ENCODE results near the gene MDGA2.

Gene MDGA2

DNA sequence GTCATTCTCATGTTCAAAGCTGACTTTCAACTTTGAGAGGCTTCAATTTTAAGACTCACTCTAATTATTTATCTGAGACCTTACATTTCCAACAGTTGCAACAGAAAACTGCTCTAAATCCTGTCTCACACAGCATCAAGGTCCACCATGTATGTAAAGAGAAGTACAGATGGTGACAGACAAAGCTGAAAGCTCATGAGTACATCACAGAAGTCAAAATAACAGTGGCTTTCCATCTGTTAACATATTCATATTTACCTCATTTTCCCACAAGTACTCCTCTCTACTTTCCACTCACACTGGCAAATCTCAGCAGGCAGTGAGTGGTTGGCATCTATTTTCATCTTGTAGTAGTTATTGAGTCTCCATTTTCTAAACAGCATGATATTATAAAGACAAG, 192.0 kb downstream of the MDGA2 start:
- no peak for DNase-seq

DNA sequence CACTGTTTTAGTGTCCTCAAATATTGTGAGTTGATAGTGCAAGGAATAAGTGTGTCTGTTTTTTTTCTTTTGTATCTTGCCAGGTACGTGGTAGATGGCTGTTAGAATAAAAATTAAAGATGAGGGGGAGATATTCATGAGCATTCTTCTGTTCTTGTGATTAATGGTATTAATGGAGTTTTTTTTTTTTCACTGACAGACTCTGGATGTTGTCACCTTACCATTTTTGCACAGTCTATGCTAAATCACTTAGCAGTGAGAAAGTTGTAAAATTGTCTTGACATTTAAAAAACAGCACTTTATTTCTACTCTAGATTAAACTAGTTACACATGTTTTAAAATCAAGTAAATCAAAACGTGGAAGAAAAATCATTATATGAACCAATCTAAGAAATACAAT, 204.3 kb downstream of the MDGA2 start:
- no peak for DNase-seq

DNA sequence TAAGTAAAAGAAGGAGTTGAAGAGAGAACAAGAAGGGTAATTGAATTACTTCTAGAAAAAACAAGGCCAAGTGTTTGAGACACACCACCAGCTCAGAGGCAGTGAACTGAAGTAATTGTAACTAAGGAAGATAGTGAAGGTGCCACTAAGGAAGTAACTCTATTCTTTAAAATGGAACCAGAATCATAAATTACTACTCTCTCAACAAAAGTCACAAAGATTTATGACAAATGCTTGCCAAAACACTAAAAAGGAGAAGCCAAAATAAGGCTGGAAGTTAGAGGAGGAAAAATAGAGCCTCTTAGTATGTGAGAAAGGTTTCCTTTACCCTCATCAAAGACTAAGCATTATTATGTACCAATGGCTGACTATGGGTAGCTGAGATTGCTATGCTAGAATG, 208.5 kb downstream of the MDGA2 start:
- no peak for DNase-seq

DNA sequence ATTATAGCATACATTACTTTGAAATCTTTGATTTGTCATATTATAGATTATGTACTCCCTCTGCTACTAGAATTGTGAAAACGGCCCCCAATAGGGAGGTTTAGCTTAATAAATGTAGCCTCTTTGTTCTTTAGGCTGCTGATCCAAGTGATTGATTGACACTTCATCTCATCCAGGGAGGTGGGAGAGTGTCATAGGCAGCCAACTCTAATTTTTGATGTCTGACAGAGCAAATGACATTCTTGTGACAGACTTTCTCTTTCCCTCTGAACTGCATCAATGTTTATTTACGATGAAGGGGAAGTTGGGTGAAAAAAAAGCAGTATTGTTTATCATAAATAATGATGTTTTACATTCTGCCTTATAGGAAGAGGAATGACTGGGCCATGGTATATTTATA, 221.4 kb downstream of the MDGA2 start:
- DNase-seq = no peak

DNA sequence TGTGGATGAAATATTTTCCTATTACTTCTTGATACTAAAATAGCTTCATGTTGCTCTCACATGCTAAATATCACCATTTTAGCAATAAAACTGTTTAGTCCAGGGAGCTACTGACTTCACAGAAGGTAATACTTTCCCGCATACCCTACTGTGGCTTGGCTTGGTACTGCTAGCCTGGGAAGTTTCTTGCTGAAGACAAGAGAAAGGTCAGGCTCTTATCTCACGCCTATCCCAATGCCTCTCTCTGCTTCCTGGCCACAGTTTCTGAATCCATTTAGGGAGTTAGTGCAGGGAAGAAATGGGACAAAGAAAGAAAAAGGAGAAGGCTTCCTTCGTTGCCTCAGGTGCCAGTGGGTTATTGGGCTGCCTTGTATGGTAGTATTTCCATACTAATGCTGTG, 228.3 kb downstream of the MDGA2 start:
- no peak for DNase-seq

DNA sequence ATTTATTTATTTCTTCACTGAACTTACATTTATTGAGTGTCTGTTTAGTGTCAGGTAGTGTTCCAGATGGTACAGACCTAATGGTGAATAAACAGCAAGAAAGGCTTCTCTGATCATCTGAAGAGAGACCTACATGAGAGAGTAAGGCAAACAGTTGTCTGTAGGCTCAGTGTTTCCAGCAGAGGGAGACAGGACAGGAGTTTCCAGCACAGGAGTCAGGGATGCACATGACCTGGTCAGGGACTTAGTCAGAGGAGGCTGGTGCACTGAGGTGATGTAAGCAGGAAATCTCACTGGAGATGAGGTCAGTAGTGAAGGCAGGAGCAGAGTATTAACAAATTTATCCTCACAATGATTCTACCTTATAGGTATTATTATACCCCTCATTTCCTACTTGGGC, 233.2 kb downstream of the MDGA2 start:
- no peak for DNase-seq

DNA sequence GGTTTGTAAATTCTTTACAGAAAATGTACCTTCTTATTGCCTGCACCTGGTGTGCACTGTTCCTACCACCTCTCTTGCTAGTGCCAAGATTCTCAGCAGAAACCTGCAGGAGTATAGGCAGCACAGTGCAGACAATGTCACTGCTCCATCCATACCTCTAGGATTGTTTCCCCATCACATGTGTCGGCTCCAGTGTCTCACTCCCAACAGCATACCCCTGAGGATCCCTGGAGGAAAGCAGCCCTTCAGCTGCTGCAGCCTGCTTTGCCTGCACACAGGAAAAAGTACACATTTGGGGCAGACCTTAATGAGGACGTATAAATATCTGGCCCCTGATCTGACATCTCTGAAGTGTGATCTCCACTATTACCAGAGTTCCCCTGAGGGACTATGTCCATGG, 235.5 kb downstream of the MDGA2 start:
- no peak for DNase-seq

DNA sequence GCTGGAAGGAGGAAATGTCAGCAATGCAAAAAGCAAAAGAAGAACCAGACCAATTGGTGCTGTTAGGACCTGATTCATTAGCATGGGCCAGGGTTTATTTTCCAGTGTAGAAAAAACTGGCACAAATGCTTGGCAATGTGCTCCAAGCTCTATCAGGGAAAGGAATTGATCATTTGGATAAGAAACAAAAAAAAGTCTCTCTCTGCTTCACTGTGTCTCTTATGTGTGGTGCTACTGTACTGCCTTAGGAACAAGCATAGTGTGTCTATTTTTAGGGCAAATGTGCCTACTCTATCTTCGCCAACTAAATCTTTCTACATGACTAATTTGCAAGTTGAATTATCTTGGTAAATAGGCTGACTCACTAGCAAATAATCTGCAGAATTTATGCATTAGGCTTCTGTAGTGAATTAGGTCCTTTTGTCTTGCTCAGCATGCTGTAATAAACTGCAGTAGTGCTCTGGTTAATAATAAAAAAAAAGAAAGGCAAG, 236.7 kb downstream of the MDGA2 start:
- no peak for DNase-seq

DNA sequence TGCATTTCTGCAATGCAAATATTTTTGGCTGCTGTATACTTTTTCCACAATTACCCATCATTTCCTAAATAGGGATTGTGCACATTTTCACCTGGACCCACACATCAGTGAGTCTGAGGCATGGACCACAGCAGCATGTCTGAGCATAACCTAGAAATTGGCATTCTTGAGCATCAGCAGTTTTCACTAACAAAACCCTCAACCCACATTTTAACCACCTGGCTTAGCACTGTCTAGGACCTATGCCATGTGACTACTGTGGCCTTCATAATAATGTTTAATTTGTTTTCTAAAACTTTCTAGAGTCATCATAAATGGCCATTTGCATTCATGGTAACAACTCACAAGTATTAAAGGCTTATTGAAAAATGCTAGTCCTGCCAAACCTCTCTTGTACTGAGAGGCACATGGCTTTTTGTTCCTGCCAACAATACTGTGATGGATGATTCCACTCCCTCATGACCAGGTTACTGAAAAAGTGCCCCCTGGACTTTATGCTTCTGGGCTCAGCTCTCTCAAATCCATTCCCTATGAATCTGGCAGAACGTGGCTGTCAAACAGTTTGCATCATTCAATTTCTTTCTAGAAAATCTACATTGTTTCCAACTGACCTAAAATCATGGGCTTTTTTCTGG, 240.0 kb downstream of the MDGA2 start:
- DNase-seq = no peak

DNA sequence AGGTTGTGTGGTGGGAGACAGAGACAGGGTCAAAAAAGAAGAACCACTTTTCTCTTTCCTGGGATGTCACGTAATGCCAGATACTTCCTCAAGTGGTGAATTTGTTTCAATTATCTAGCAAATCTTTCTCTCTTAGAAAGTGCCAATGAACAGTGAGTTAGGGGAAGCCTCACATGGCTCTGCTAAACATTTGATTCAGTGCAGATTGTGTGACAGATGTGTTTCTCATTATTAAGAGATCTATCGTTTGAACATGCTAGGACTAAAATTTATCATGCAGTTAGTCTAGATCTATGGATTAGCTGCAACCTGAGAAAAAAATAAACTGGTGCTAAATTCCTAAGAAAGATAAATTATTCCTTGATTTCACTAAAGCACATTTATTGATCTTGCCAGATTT, 247.8 kb downstream of the MDGA2 start:
- no peak for DNase-seq

DNA sequence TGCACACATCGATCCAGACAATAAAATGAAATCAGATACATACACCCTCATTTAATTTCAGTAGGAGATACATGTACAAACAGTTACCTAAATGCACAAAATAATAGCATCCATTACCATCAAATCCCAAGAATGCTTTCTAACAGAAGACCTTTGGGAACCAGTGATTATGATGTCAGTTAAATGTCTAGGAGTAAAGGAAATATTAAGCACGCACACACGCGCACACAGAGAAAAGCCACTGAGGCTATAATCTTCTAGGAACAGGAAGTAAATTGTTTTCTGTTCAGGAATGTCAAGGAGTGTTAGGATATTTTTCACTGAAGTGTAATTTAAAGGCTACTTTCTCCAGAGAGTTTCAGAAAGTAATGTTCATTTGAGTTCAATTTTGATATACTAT, 250.1 kb downstream of the MDGA2 start:
- DNase-seq = no peak

DNA sequence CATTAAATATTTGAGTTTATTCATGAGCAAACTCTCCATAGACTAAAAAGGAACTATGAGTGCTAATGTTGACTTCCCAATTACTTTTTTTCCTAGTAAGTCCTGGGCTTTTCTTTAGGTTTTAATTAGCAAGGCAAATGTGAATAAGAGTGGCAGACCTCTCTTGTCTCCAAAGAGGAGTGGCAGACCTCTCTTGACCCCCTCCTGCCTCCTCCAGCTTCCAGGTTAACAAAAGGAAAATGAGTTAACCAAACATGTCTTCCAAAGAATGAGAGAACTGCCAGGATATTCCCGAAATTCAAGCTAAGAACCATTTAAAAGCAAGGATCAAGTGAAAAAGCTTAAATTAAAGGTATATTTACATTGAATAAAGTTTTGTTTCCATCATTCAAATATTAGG, 253.2 kb downstream of the MDGA2 start:
- DNase-seq = no peak

DNA sequence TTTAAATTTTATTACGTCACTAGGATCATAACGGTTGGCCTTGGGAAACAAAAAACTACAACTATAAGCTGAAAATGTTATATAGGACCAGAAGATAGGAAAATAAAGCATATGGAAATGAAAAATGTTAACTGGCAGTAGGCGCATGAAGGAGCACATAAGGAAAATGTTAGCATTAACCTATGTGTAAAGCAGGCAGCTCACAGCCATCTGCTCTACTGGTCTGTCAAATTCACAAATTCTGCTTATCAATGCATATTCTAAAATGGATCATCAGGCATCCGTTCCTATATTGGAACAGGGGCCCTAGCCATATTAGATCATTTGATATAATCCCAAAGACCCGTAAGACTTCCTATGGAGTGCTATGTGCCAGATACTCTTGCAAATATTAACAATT, 263.9 kb downstream of the MDGA2 start:
- no peak for DNase-seq

DNA sequence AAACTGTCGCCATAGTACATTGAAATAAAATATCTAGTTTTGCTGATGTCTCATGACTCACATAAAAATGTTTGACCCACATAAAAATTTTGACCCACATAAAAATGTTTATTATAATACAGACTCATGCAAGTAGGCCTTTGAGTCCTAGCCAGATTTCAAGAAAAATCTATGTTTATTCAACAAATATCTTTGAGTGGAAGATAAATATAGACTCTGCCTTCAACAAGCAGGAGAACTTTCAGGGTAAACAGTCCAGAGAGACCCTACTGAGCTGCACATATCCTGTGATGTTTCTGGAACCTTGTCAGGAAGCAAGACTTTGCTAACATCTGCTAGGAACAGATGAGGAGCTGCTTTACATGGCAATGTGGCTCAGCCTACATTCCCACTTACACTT, 283.1 kb downstream of the MDGA2 start:
- no peak for DNase-seq

DNA sequence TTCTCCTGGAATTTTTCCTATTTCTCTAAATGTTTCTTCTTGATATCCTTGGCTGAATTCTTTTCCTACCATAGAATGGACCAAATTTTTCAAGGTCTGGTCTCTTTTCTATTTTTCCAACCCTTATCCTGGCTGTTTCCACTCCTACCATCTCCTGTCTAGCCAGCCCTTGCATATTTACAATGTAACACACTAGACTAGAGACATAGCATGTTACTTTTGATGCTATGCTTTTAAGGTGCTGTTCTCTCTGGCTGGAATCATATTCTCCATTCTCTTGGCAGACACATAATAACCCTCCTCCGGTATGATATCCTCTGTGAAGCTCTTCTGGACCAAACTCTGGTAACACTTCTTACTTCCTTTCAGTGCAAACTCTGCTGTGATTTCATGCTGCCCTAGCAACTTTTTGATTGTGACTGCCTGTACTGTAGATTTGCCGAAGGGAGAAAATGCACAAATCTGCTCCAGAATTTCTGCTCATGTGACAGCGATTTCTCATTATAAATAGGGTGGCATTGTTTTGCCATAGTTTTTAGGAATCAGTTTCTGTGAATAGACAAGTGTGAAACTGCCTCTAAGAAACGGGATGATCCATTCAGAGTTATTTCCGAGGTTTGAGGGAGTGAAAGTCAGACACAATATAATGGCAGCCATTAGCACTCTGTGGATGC, 284.4 kb downstream of the MDGA2 start:
- no peak for DNase-seq

DNA sequence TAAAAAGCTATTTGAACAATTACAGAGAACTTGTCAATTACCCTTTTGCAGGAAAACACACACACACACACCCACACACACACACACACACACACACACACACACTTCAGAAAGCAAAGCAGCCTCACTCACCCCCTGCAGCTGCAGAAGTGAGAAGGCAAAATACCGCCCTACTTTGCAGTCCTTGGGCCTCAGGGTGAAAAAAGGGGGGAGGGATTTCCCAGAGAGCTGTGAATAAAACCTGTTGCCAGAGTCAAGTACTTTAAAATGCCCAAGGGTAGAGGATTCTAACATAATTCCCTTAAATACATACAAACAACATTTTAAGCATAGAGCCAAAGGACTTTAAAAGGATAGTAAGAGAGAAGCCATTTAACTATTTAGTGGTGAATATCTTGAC, 285.9 kb downstream of the MDGA2 start:
- no peak for DNase-seq

DNA sequence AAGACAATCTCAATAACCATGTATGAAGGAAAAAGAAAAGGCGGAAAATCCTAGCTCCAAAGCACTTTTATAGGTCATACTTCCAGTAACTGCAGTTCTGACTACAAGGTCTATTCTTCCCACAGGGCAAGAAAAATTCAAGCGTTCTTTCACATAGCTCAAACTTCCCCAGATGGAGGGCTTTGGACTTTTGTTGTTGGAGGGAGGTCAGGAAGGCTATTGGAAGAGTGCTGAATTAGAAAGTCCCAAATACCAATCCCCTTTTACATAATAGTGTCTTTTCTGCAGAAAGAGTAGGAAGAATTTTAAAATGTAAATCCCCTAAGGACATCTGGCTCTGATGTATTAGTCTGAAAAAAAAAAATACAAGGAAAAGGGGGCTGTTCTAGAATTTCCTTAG, 309.4 kb downstream of the MDGA2 start:
- DNase-seq = no peak

DNA sequence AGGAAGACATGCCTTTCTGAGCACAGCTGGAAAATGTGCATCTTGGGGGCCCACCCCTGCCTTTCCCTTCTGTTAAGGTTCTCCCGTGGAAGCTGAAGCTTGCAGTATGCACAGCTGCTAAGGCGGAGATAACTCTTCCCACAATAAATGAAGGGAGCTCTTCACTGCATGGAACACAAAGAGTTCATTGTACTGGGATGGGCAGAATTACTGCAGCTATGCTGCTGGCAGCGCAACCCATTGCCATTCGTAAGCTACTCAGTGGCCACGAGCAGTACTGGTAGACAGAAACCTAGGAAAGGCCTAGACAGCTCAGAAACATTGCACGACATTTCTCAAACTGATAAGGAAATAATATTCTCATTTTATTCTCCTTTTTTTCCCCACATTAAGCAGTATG, 310.2 kb downstream of the MDGA2 start:
- DNase-seq = no peak

DNA sequence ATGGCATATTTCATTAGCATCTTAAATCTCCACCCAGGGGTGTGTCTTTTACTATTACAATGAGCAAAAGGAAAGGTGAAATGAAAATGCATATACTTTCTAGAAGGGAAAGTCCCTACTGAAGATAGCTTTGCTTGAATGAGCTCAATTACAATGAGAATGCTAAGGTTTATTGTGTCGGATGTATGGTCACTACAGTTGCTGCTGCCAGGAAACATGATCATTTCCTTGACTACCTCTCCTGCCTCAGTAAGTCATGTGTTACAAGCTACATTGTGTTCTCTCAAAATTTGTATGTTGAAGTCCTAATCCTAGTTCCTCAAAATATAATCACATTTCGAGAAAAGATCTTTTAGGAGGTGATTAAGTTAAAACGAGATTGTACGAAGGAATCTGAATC, 322.2 kb downstream of the MDGA2 start:
- DNase-seq = no peak

DNA sequence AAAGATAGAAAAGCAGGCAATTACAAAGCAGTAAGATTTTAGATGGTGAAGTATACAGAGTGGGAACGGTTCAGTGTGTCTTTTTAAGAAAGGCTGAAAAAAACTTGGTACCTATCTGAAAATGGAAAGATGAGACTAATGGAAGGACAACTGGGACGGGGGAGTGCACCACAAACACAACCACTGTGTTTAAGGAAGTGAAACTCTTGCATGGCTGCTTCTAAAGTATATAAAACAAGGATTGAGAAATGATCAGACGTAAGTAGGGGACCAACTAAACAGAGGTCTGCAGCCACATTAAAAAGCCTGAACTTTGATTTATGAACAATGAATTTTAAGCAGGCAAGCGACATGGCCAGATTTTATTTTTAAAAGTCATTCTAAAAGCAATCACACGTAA, 328.6 kb downstream of the MDGA2 start:
- DNase-seq = no peak

DNA sequence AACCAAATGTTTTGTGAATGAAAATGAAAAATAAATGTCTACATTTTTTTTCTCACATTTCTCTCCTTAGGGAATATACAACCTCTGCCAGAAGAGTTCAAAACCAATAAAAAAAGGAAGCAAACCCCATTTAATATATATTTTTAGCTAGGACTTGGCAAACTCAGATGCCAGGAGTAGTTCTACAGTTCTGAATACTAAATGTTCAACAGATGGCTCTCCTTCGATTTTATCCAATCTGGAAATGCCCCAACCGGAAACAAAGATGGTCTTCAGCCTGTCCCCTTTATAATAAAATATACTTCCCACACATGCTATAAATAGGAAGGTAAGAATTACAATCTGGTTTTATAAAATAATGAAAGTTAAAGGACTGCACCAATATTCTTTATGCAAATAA, 330.4 kb downstream of the MDGA2 start:
- DNase-seq = no peak

DNA sequence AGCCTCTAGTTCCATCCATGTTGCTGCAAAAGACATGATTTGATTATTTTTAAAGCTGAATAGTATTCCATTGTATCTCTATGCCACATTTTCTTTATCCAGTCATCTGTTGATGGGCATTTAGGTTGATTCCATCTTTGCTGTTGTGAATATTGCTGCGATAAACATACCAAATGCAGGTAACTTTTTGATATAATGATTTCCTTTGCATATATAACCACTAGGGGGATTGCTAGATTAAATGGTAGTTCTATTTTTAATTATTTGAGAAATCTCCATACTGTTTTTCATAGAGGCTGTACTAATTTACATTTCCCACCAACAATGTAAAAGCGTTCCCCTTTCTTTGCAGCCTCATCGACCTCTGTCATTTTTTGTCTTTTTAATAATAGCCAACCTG, 342.5 kb downstream of the MDGA2 start:
- DNase-seq = no peak

DNA sequence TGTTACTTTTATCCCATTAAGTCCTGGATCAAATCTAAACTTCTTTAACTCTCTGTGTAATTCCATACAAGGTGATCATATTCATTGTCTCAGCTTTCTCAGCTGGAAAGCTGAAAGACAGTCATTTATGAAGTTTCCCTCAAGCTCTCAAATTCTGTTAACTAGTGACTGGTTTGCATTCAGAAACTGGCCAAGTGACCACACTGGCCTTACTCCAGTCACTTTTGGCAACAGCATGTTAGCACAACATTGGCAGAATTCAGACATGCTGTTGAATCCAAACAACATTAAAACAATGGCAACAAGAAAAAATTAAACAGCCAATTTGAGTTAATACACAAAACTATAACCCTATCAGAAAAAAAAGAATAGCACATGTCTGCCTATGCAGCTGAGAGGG, 343.3 kb downstream of the MDGA2 start:
- DNase-seq = no peak

DNA sequence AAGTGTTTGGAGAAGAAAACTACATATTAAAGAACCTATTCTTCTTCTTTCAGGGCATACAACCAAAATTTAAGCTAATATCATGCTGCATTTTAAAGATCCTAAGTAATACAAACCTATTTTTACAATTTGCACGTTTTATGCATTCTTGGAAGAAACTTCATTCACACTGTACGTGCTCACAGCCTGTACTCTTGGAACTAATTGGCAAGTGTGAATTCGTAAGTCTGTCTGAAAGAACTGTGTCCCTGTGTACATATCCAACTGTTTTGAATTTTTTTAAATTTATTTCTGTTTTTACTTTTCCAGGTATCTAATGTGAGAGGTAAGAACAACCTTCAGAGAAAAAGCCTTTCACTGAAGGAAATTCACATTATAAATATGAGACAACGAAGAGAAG, 347.0 kb downstream of the MDGA2 start:
- DNase-seq = no peak

DNA sequence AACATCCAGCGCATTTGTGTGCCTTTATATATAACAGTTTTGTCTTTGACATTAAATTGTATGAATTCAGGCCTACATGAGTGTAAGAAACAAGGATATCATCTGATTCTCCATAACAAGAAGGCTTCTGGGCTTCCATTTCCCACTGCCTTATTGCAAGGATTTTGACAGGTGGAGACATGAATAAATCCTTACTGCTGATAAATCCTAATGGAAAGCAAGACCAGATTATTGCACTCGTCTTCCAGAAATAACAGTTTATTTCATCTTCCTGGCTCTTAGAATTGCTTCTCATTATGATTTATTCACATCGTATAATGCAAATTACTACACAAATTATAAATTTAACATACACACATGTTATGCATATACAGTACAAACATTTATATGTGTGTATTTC, 348.1 kb downstream of the MDGA2 start:
- DNase-seq = no peak
